ENCODE measurements around the gene RAB6A.
A peak's percentile ranks its signal among the peaks of the same experiment; 100 is the strongest.
"Not testable (repeated sequence)": the region's sequence is repeated elsewhere in the genome, so short reads cannot be mapped to it uniquely, and the experiment has no call there.

Gene RAB6A

GRCh38 chr11:73761403-73761945 is 600 bp upstream of the RAB6A start:
- DNase-seq, result no peak

- no peak for DNase-seq
Measured at GRCh38 chr11:73760135-73760678, 667 bp downstream of the RAB6A start.

- no peak for DNase-seq
Measured at GRCh38 chr11:73759610-73760134, 1.2 kb downstream of the RAB6A start.

- DNase-seq, result no peak
Measured at GRCh38 chr11:73758451-73758850, 2.4 kb downstream of the RAB6A start.

GRCh38 chr11:73757598-73757997 is 3.3 kb downstream of the RAB6A start:
- no peak for DNase-seq

- DNase-seq, result no peak
Measured at GRCh38 chr11:73755670-73756069, 5.2 kb downstream of the RAB6A start.

- DNase-seq, result no peak
Measured at GRCh38 chr11:73753938-73754337, 6.9 kb downstream of the RAB6A start.

GRCh38 chr11:73752903-73753302 is 8.0 kb downstream of the RAB6A start:
- DNase-seq, result no peak

- DNase-seq, result no peak
Measured at GRCh38 chr11:73752216-73752867, 8.5 kb downstream of the RAB6A start.

- DNase-seq, result not testable (repeated sequence)
Measured at GRCh38 chr11:73750862-73751261, 10.0 kb downstream of the RAB6A start.

- DNase-seq, result no peak
Measured at GRCh38 chr11:73750228-73750627, 10.6 kb downstream of the RAB6A start.

- no peak for DNase-seq
Measured at GRCh38 chr11:73749118-73749517, 11.8 kb downstream of the RAB6A start.

- DNase-seq, result no peak
Measured at GRCh38 chr11:73748300-73748699, 12.6 kb downstream of the RAB6A start.

GRCh38 chr11:73747762-73748161 is 13.1 kb downstream of the RAB6A start:
- DNase-seq, result no peak

GRCh38 chr11:73746701-73747100 is 14.2 kb downstream of the RAB6A start:
- no peak for DNase-seq

- DNase-seq, result no peak
Measured at GRCh38 chr11:73743045-73743444, 17.8 kb downstream of the RAB6A start.

- not testable (repeated sequence) for DNase-seq
Measured at GRCh38 chr11:73735959-73736358, 24.9 kb downstream of the RAB6A start.

- no peak for DNase-seq
Measured at GRCh38 chr11:73734993-73735392, 25.9 kb downstream of the RAB6A start.

- DNase-seq, result not testable (repeated sequence)
Measured at GRCh38 chr11:73734011-73734410, 26.9 kb downstream of the RAB6A start.

GRCh38 chr11:73732936-73733335 is 27.9 kb downstream of the RAB6A start:
- DNase-seq, result not testable (repeated sequence)

GRCh38 chr11:73729594-73730206 is 31.2 kb downstream of the RAB6A start:
- peak; percentile 5 for DNase-seq

- no peak for DNase-seq
Measured at GRCh38 chr11:73728000-73728399, 32.9 kb downstream of the RAB6A start.

GRCh38 chr11:73726825-73727224 is 34.0 kb downstream of the RAB6A start:
- no peak for DNase-seq

- DNase-seq, result no peak
Measured at GRCh38 chr11:73717136-73717535, 43.7 kb downstream of the RAB6A start.
